Adrenal gland (tissue), 5 donors: ENCODE results near the gene BCAR3.

Source experiments
- POLR2A ChIP-seq, 2 donors: fragments of 450-650 bp; IDR thresholded peaks; one replicate each; pipeline ENCODE4 v1.6.1; 2017; ENCODE audit warnings: antibody characterized with exemption in 2 of 2, mild to moderate bottlenecking in 2 of 2, moderate library complexity in 1 of 2
- TF ChIP-seq, protein P1 (sequence below), 6 experiments: fragments of 450-650 bp in 4 of 6; fragments of 200-600 bp in 2 of 6; sonication (generic) in 1 of 6; IDR thresholded peaks; 1 replicate in 5 of 6; 2 replicates in 1 of 6; pipeline versions ENCODE4 v1.5.1 to v1.8.0; 2016 to 2021; ENCODE audit warnings: antibody characterized with exemption in 6 of 6, mild to moderate bottlenecking in 2 of 6, moderate library complexity in 1 of 6
- donor health status: DM: no; HTN: no; CAD: no.

DNA sequence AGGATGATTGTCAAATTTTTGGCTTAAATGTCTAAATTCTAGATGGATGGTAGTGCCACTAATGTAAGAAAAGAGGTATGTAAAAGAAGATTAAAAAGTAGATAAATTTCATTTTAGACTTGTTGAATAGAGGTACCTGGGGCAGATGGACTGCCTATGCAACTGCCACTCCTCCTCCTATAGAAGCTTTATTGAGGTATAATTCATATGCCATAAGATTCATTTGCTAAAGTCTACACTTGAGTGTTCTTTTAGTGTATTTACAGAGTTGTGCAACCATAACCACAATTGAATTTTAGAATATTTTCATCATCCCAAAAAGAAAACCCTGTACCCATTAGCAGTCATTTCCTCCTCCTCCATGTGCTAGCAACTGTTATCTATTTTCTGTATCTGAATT, 163.1 kb downstream of the BCAR3 start:
- TF ChIP-seq, protein P1, sequence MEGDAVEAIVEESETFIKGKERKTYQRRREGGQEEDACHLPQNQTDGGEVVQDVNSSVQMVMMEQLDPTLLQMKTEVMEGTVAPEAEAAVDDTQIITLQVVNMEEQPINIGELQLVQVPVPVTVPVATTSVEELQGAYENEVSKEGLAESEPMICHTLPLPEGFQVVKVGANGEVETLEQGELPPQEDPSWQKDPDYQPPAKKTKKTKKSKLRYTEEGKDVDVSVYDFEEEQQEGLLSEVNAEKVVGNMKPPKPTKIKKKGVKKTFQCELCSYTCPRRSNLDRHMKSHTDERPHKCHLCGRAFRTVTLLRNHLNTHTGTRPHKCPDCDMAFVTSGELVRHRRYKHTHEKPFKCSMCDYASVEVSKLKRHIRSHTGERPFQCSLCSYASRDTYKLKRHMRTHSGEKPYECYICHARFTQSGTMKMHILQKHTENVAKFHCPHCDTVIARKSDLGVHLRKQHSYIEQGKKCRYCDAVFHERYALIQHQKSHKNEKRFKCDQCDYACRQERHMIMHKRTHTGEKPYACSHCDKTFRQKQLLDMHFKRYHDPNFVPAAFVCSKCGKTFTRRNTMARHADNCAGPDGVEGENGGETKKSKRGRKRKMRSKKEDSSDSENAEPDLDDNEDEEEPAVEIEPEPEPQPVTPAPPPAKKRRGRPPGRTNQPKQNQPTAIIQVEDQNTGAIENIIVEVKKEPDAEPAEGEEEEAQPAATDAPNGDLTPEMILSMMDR (IDR thresholded peaks at IDR 0.05), result no peak
- TF ChIP-seq POLR2A (IDR thresholded peaks at IDR 0.05), result no peak
